Measurements from ENCODE around the gene RNU6-1.

The RNU6-1 gene

GRCh38 chr15:67839929-67840748 lies at the start of gene RNU6-1:
TSS of gene RNU6-1 (minus strand) at chr15:67840045.
- DNase-seq (ENCODE audit: low read depth), result peak; percentile 95

- no peak for DNase-seq (ENCODE audit: low read depth)
Measured at GRCh38 chr15:67887776-67888175, 47.9 kb upstream of the RNU6-1 start.

GRCh38 chr15:67885861-67886260 lies 46.0 kb upstream of the RNU6-1 start:
- no peak for DNase-seq (ENCODE audit: low read depth)

- no peak for DNase-seq (ENCODE audit: low read depth)
Measured at GRCh38 chr15:67885175-67885523, 45.3 kb upstream of the RNU6-1 start.

GRCh38 chr15:67884514-67885174 lies 44.8 kb upstream of the RNU6-1 start:
- peak; percentile 28 for DNase-seq (ENCODE audit: low read depth)

GRCh38 chr15:67884009-67884408 lies 44.2 kb upstream of the RNU6-1 start:
- DNase-seq (ENCODE audit: low read depth), result no peak

- DNase-seq (ENCODE audit: low read depth), result no peak
Measured at GRCh38 chr15:67883234-67883773, 43.5 kb upstream of the RNU6-1 start.

GRCh38 chr15:67882487-67883233 lies 42.8 kb upstream of the RNU6-1 start:
- no peak for DNase-seq (ENCODE audit: low read depth)

- no peak for DNase-seq (ENCODE audit: low read depth)
Measured at GRCh38 chr15:67880651-67881182, 40.9 kb upstream of the RNU6-1 start.

- no peak for DNase-seq (ENCODE audit: low read depth)
Measured at GRCh38 chr15:67879440-67880129, 39.7 kb upstream of the RNU6-1 start.

- no peak for DNase-seq (ENCODE audit: low read depth)
Measured at GRCh38 chr15:67878712-67879206, 38.9 kb upstream of the RNU6-1 start.

- DNase-seq (ENCODE audit: low read depth), result no peak
Measured at GRCh38 chr15:67873777-67874176, 33.9 kb upstream of the RNU6-1 start.

- no peak for DNase-seq (ENCODE audit: low read depth)
Measured at GRCh38 chr15:67870868-67871408, 31.1 kb upstream of the RNU6-1 start.

- no peak for DNase-seq (ENCODE audit: low read depth)
Measured at GRCh38 chr15:67869701-67870100, 29.9 kb upstream of the RNU6-1 start.

GRCh38 chr15:67865766-67866165 lies 25.9 kb upstream of the RNU6-1 start:
- DNase-seq (ENCODE audit: low read depth), result no peak

- no peak for DNase-seq (ENCODE audit: low read depth)
Measured at GRCh38 chr15:67865331-67865730, 25.5 kb upstream of the RNU6-1 start.

GRCh38 chr15:67863442-67863987 lies 23.7 kb upstream of the RNU6-1 start:
- peak; percentile 50 for DNase-seq (ENCODE audit: low read depth)

- DNase-seq (ENCODE audit: low read depth), result no peak
Measured at GRCh38 chr15:67862750-67863441, 23.1 kb upstream of the RNU6-1 start.

GRCh38 chr15:67861983-67862382 lies 22.1 kb upstream of the RNU6-1 start:
- DNase-seq (ENCODE audit: low read depth), result no peak

- DNase-seq (ENCODE audit: low read depth), result no peak
Measured at GRCh38 chr15:67859331-67859946, 19.6 kb upstream of the RNU6-1 start.
